HG03175 (cell line): ENCODE results near the gene C15orf40.

Experiments used
- ATAC-seq: cut with Tn5 transposase; IDR thresholded peaks from one replicate; pipeline ENCODE4 v1.9.1; 2021; ENCODE audit warnings: mild to moderate bottlenecking, moderate library complexity; ENCODE audit not compliant: unreplicated experiment

The C15orf40 gene

GRCh38 chr15:82995076-82995475, 16.4 kb downstream of the C15orf40 start:
- ATAC-seq, result no peak

GRCh38 chr15:82993144-82993543, 18.3 kb downstream of the C15orf40 start:
- no peak for ATAC-seq

- ATAC-seq, result no peak
Measured at GRCh38 chr15:82992436-82992998, 18.9 kb downstream of the C15orf40 start.

- ATAC-seq, result peak; percentile 26
Measured at GRCh38 chr15:82986442-82986780, 25.0 kb downstream of the C15orf40 start.

GRCh38 chr15:82985688-82986441, 25.6 kb downstream of the C15orf40 start, which contains the start of gene RAMAC:
Gene RAMAC (plus strand): TSS chr15:82986210. CDS start chr15:82989019, 2,809 bp downstream.
- ATAC-seq, result peak; percentile 97

GRCh38 chr15:82980981-82981380, 30.5 kb downstream of the C15orf40 start:
- no peak for ATAC-seq

GRCh38 chr15:82979726-82980125, 31.7 kb downstream of the C15orf40 start:
- ATAC-seq, result no peak

- no peak for ATAC-seq
Measured at GRCh38 chr15:82978438-82978837, 33.0 kb downstream of the C15orf40 start.

- ATAC-seq, result no peak
Measured at GRCh38 chr15:82977076-82977475, 34.4 kb downstream of the C15orf40 start.

GRCh38 chr15:82972990-82973389, 38.4 kb downstream of the C15orf40 start:
- no peak for ATAC-seq

GRCh38 chr15:82971218-82971984, 40.0 kb downstream of the C15orf40 start:
- no peak for ATAC-seq

- no peak for ATAC-seq
Measured at GRCh38 chr15:82970696-82971095, 40.7 kb downstream of the C15orf40 start.

- no peak for ATAC-seq
Measured at GRCh38 chr15:82970078-82970686, 41.3 kb downstream of the C15orf40 start.

GRCh38 chr15:82969353-82969752, 42.1 kb downstream of the C15orf40 start:
- no peak for ATAC-seq

GRCh38 chr15:82968066-82968465, 43.4 kb downstream of the C15orf40 start:
- ATAC-seq, result no peak

GRCh38 chr15:82966671-82967071, 44.8 kb downstream of the C15orf40 start:
- ATAC-seq, result peak; percentile 88

- no peak for ATAC-seq
Measured at GRCh38 chr15:82964890-82965289, 46.5 kb downstream of the C15orf40 start.

GRCh38 chr15:82963471-82964341, 47.7 kb downstream of the C15orf40 start:
- ATAC-seq, result no peak

GRCh38 chr15:82960766-82961165, 50.7 kb downstream of the C15orf40 start:
- ATAC-seq, result no peak

- no peak for ATAC-seq
Measured at GRCh38 chr15:82959423-82959822, 52.0 kb downstream of the C15orf40 start.
